Hair follicle dermal papilla cell (primary cell): ENCODE results near the gene PCDHA13. TPM values are rescaled to one million over a fixed set of nuclear protein-coding genes. Genes with fewer than 3 reads are reported as not detected.

Experiments
- total RNA-seq: library from RNA; depleted of rRNA; stranded (reverse); fragments of >200 nt; gene quantifications from 2 replicates; pipeline ENCODE4 v1.2.3, GENCODE V29; 2012

The PCDHA13 gene, protein sequence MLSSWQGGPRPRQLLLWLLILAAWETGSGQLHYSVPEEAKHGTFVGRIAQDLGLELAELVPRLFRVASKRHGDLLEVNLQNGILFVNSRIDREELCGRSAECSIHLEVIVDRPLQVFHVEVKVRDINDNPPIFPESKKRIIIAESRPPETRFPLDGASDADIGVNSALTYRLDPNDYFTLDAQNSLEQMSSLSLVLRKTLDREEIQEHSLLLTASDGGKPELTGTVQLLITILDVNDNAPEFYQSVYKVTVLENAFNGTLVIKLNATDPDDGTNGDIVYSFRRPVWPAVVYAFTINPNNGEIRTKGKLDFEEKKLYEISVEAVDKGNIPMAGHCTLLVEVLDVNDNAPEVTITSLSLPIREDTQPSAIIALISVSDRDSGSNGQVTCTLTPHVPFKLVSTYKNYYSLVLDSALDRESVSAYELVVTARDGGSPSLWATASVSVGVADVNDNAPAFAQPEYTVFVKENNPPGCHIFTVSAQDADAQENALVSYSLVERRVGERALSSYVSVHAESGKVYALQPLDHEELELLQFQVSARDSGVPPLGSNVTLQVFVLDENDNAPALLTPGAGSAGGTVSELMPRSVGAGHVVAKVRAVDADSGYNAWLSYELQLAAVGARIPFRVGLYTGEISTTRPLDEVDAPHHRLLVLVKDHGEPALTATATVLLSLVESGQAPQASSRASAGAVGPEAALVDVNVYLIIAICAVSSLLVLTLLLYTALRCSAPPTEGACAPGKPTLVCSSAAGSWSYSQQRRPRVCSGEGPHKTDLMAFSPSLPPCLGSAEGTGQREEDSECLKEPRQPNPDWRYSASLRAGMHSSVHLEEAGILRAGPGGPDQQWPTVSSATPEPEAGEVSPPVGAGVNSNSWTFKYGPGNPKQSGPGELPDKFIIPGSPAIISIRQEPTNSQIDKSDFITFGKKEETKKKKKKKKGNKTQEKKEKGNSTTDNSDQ
- total RNA-seq, result 0.32 and 0.36 TPM in 2 replicates

DNA sequence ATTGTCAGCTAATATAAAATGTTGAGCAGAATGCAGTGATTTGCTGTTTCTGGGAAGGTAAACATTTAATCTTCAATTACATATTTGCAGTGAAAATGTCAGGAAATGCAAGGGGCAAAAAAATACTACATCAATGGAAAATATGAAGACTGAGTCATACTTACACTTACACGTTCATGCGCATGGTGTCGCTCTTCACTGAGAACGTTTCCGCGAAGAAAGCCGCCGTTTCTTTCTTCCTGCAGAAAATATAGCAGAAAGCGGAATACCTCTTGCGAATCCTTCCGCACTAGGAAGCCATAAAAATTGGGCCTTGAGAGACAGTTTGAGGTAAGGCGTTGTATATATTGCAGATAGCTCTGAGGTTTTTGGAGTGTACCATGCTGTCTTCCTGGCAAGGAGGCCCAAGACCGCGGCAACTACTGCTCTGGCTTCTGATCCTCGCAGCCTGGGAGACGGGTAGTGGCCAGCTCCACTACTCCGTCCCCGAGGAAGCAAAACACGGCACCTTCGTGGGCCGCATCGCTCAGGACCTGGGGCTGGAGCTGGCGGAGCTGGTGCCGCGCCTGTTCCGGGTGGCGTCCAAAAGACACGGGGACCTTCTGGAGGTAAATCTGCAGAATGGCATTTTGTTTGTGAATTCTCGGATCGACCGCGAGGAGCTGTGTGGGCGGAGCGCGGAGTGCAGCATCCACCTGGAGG, at the start of gene PCDHA13:
Gene PCDHA13, plus strand, starts transcription at position 236 of the 702 bp plus-strand sequence. Its CDS starts 145 bp downstream, at position 381.

DNA sequence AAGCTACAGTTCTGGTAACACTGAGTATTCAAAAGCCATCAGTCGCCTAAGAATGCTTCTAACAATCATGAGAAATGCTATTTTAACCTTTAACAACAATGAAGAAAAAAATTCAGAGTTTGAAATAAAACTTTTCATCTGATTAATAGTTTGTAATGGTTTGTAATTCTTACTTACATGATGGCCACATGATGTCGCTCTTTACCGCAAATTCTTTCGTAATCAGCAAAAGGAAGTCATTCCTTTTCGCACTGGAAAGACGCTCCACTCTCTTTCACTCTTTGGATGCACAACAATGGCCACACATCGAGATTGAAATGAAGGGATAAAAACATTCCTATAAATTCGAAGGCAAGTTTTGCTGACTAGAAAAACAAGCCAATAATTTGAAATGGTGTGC, 47.9 kb upstream of the PCDHA13 start, which contains the start of gene PCDHA7:
Gene PCDHA7, plus strand, starts transcription at position 277 of the 400 bp plus-strand sequence. Its CDS starts 115 bp downstream, at position 392.

DNA sequence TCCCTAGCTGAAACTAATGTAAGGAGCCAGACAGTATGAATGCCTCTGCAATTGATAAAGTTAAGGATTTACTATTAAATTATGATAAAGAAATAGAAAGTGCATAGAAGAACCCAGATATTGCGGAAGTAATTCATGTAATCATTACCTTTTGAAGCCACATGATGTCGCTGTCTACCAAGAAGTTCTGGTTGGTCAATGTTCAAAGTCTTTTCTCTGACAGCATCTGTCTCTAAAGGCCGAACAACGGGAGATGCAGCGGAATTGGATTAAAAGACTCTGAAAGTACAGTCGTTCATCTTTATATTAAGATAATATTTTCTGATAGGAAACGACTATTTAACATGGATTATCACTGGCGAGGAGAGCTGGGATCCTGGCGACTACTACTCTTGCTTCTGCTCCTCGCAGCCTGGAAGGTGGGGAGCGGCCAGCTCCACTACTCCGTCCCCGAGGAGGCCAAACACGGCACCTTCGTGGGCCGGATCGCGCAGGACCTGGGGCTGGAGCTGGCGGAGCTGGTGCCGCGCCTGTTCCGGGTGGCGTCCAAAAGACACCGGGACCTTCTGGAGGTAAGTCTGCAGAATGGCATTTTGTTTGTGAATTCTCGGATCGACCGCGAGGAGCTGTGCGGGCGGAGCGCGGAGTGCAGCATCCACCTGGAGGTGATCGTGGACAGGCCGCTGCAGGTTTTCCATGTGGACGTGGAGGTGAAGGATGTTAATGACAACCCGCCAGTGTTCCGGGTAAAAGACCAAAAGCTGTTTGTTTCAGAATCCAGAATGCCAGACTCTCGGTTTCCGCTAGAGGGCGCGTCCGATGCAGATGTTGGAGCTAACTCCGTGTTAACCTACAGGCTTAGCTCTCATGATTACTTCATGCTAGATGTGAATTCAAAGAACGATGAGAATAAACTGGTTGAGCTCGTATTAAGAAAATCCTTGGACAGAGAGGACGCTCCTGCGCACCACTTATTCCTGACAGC, 40.7 kb upstream of the PCDHA13 start, which contains the start of gene PCDHA8:
Gene PCDHA8, plus strand, starts transcription at position 210 of the 985 bp plus-strand sequence. Its CDS starts 135 bp downstream, at position 345.

DNA sequence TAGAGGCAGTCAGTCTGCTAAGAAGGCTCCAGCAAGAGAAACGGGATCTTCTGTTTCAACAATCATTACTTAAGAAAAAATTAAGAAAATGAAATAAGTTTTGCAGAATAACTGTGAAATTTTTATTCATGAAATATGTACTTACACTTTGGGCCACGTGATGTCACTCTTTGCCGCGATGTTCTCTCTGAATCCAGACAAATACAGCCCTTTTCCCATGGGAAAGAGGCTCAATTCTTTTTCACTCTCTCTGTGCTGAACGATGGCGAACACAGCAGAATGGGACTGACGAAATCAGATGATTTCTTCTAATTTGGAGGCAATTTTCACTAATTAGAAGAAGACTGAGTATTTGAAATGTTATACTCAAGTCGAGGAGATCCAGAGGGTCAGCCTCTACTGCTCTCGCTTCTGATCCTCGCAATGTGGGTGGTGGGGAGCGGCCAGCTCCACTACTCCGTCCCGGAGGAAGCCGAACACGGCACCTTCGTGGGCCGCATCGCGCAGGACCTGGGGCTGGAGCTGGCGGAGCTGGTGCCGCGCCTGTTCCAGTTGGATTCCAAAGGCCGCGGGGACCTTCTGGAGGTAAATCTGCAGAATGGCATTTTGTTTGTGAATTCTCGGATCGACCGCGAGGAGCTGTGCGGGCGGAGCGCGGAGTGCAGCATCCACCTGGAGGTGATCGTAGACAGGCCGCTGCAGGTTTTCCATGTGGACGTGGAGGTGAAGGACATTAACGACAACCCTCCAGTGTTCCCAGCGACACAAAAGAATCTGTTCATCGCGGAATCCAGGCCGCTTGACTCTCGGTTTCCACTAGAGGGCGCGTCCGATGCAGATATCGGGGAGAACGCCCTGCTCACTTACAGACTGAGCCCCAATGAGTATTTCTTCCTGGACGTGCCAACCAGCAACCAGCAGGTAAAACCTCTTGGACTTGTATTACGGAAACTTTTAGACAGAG, 33.5 kb upstream of the PCDHA13 start, which contains the start of gene PCDHA9:
Gene PCDHA9, plus strand, starts transcription at position 244 of the 964 bp plus-strand sequence. Its CDS starts 114 bp downstream, at position 358.

DNA sequence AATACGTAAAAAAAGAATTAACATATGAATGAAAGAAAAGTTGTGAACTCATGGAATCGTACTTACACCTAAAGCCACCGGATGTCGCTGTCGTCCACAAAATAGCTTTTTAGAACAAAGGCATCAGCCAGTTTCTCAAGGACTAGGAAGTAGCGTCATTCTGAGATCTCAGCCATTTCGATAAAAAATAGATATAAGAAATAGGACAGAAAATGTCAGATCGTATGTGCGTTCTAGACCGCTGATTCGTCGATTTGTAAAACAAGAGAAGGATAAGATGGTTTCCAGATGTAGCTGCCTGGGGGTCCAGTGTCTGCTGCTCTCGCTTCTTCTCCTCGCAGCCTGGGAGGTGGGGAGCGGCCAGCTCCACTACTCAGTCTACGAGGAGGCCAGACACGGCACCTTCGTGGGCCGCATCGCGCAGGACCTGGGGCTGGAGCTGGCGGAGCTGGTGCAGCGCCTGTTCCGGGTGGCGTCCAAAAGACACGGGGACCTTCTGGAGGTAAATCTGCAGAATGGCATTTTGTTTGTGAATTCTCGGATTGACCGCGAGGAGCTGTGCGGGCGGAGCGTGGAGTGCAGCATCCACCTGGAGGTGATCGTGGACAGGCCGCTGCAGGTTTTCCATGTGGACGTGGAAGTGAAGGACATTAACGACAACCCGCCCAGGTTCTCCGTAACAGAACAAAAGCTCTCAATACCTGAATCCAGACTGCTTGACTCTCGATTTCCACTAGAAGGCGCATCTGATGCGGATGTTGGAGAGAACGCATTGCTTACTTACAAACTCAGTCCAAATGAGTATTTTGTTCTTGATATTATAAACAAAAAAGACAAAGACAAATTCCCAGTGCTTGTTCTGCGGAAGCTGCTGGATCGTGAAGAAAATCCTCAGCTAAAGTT, 25.9 kb upstream of the PCDHA13 start, which contains the start of gene PCDHA10:
Gene PCDHA10, plus strand, starts transcription at position 126 of the 903 bp plus-strand sequence. Its CDS starts 152 bp downstream, at position 278.

DNA sequence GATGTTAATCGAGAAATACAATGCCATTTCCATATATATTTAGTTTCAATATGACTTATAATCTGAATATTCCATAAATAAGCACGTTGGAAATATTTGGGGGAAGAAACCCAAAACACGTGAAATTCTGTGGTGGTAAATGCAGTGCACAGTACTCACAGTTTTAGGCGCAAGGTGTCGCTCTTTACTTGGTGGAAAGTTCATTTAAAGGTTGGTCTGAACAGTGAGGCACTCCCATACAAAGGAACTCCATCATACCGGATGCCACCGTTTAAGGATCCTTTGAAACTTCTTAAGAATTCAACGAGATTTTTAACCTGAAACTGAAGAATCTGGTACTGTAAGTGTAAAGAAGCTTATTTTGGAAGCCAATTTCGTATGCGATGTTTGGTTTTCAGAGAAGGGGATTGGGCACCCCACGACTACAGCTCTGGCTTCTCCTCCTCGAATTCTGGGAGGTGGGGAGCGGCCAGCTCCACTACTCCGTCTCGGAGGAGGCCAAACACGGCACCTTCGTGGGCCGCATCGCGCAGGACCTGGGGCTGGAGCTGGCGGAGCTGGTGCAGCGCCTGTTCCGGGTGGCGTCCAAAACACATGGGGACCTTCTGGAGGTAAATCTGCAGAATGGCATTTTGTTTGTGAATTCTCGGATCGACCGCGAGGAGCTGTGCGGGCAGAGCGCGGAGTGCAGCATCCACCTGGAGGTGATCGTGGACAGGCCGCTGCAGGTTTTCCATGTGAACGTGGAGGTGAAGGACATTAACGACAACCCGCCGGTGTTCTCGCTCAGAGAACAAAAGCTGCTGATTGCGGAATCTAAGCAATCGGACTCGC, 13.0 kb upstream of the PCDHA13 start, which contains the start of gene PCDHA11:
Gene PCDHA11, plus strand, starts transcription at position 237 of the 834 bp plus-strand sequence. Its CDS starts 147 bp downstream, at position 384.

DNA sequence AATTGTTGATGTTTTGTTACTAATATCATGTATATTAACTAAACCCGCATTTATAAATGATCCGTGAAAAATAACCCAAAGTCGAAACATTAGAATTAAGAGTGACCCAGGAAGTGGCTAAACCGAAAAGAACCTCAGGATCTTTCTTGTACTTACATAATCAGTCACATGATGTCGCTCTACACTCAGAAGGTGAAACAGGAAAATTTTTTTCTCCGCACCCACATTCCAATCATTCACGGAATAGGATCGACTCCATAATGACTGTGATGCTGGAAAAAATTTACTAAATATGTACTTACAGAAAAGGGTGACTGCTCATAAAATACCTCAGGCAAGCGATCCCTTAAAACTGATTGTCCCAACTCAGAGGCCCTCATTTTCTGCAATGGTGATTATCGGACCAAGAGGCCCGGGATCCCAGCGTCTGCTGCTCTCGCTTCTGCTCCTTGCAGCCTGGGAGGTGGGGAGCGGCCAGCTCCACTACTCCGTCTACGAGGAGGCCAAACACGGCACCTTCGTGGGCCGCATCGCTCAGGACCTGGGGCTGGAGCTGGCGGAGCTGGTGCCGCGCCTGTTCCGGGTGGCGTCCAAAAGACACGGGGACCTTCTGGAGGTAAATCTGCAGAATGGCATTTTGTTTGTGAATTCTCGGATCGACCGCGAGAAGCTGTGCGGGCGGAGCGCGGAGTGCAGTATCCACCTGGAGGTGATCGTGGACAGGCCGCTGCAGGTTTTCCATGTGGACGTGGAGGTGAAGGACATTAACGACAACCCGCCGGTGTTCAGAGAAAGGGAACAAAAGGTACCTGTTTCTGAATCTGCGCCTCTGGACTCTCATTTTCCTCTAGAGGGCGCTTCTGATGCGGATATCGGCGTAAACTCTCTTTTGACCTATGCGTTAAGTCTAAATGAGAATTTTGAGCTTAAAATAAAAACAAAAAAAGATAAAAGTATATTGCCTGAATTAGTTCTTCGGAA, 6.5 kb upstream of the PCDHA13 start, which contains the start of gene PCDHA12:
Gene PCDHA12, plus strand, starts transcription at position 224 of the 981 bp plus-strand sequence. Its CDS starts 165 bp downstream, at position 389.

DNA sequence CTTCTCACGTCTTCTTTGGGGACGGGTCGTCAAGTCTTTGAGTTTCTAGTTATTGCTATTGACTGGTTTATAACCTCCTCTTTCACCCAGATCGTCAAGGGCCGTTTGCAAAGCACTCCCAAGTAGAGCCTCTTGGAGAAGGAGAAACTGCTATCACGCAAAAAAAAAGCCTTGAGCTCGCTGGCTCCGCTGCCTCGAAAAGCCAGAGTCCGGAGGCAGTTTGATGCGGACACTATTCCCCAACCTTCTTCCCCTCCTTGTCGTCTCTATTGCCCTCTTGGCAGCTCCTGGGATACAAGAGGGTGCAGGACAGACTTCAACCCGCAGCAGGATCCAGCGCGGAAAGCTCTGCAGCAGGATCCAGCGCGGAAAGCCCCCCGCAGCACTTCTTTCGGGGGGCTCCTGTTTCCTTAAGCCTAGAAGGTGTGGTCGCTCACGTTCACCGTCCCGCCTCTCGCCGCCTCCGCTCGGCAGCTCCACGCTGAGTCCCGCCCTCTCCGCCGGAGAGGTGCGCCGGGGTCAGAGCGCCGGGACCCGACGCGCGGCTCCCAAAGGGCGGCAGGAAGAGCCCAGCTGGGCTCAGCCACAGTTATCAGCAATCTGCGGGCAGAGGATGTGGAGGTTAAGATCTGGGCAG, 44.0 kb downstream of the PCDHA13 start, which contains the start of gene PCDHAC1:
Gene PCDHAC1, plus strand, starts transcription at position 494 of the 637 bp plus-strand sequence. CDS start 594 bp downstream, outside the sequence.

Other genes starting within 250 kb of the PCDHA13 start
- gene CD14, start 248.9 kb upstream of the PCDHA13 start, total RNA-seq, result 2.8 and 6.3 TPM in 2 replicates
- 10.5 and 12.5 TPM in 2 replicates for gene TMCO6, start 242.7 kb upstream of the PCDHA13 start, total RNA-seq
- gene NDUFA2, start 234.5 kb upstream of the PCDHA13 start, total RNA-seq, result 14.1 and 22.2 TPM in 2 replicates
- 54.7 and 68.2 TPM in 2 replicates for gene IK, start 234.3 kb upstream of the PCDHA13 start, total RNA-seq
- gene WDR55, start 217.2 kb upstream of the PCDHA13 start, total RNA-seq, result 29.0 and 34.4 TPM in 2 replicates
- gene DND1, start 208.5 kb upstream of the PCDHA13 start, total RNA-seq, result 0.24 and 0.49 TPM in 2 replicates
- gene HARS1, start 190.8 kb upstream of the PCDHA13 start, total RNA-seq, result 46.7 and 49.7 TPM in 2 replicates
- 22.2 and 23.5 TPM in 2 replicates for gene HARS2, start 190.7 kb upstream of the PCDHA13 start, total RNA-seq
- gene ZMAT2, start 181.7 kb upstream of the PCDHA13 start, total RNA-seq, result 24.3 and 24.4 TPM in 2 replicates
- under 0.01 TPM in 1 of 2 replicates, not detected in the other for gene PCDHA1, start 96.0 kb upstream of the PCDHA13 start, total RNA-seq
- 0.12 and 0.16 TPM in 2 replicates for gene PCDHA2, start 87.3 kb upstream of the PCDHA13 start, total RNA-seq
- 0.32 and 0.61 TPM in 2 replicates for gene PCDHA3, start 81.1 kb upstream of the PCDHA13 start, total RNA-seq
- gene PCDHA4, start 75.1 kb upstream of the PCDHA13 start, total RNA-seq, result 0.49 and 1.1 TPM in 2 replicates
- gene PCDHA5, start 60.5 kb upstream of the PCDHA13 start, total RNA-seq, result 0.16 and 0.24 TPM in 2 replicates
- gene PCDHA6, start 54.2 kb upstream of the PCDHA13 start, total RNA-seq, result 1.1 and 2.1 TPM in 2 replicates
- 0.36 and 0.49 TPM in 2 replicates for gene PCDHA7, start 47.9 kb upstream of the PCDHA13 start, total RNA-seq
- gene PCDHA8, start 40.9 kb upstream of the PCDHA13 start, total RNA-seq, result 0.16 and 0.24 TPM in 2 replicates
- gene PCDHA9, start 33.7 kb upstream of the PCDHA13 start, total RNA-seq, result 0.16 and 0.36 TPM in 2 replicates
- gene PCDHA10, start 26.2 kb upstream of the PCDHA13 start, total RNA-seq, result 0.32 and 0.85 TPM in 2 replicates
- gene PCDHA11, start 13.2 kb upstream of the PCDHA13 start, total RNA-seq, result 0.24 and 0.49 TPM in 2 replicates
- gene PCDHA12, start 6.8 kb upstream of the PCDHA13 start, total RNA-seq, result 0.16 and 0.36 TPM in 2 replicates
- 0.36 and 0.49 TPM in 2 replicates for gene PCDHAC1, start 44.2 kb downstream of the PCDHA13 start, total RNA-seq
- gene PCDHAC2, start 84.4 kb downstream of the PCDHA13 start, total RNA-seq, result 0.73 and 1.8 TPM in 2 replicates
- gene PCDHB1, start 169.2 kb downstream of the PCDHA13 start, total RNA-seq, result not detected in 2 replicates
- gene PCDHB2, start 212.5 kb downstream of the PCDHA13 start, total RNA-seq, result 6.8 and 7.0 TPM in 2 replicates
- 1.2 and 1.8 TPM in 2 replicates for gene PCDHB3, start 218.3 kb downstream of the PCDHA13 start, total RNA-seq
- 0.49 TPM in 2 replicates for gene PCDHB4, start 239.7 kb downstream of the PCDHA13 start, total RNA-seq